ENCODE data around the gene ADCY9. TPM values are rescaled to one million over a fixed set of nuclear protein-coding genes. Genes with fewer than 3 reads are reported as not detected.
A peak's percentile ranks its signal among the peaks of the same experiment; 100 is the strongest.

The ADCY9 gene
- polyA plus RNA-seq, 3 donors, result 0.44 to 9.3 (median 0.67) TPM

GRCh38 chr16:4008116-4008515 lies 108.1 kb downstream of the ADCY9 start:
- no peak overlapping the region for H3K9ac ChIP-seq (ENCODE audit: insufficient read depth, low read length, poor library complexity, severe bottlenecking)
- H3K4me1 ChIP-seq (ENCODE audit: control insufficient read depth in 1 of 2, insufficient read depth in 2 of 2, low read length in 2 of 2), result peaks cover 29 to 35% of the 10 kb centered on the region in 2 donors
- H3K4me1 Mint-ChIP-seq, result peaks cover 29% of the 10 kb centered on the region
- H3K36me3 ChIP-seq (replicated peaks in 1 of 2; ENCODE audit: control insufficient read depth in 1 of 2, insufficient read depth in 2 of 2, low read length in 2 of 2), result peaks cover 0 to 12% of the 10 kb centered on the region in 2 donors
- intact Hi-C loops (cut with micrococcal nuclease), result loop anchor here in 1 of 2 donors (10.0 kb wide), 1 partner anchor 187 kb away; no protein-coding TSS in a partner anchor
- DNase-seq, result no peak
- H3K4me3 Mint-ChIP-seq, result no peak overlapping the region
- H3K79me2 ChIP-seq (ENCODE audit: insufficient read depth, low read length), result peaks cover 3% of the 10 kb centered on the region
- peaks cover 0 to 1% (median 0%) of the 10 kb centered on the region in 3 donors for H3K27me3 Mint-ChIP-seq (ENCODE audit: low read depth in 3 of 3)
- H3K27ac Mint-ChIP-seq, result no peak overlapping the region
- peaks cover 20 to 24% of the 10 kb centered on the region in 2 donors for H3K36me3 Mint-ChIP-seq
- H4K20me1 ChIP-seq (ENCODE audit: insufficient read depth, low read length), result no peaks in the 10 kb centered on the region
- H3K27ac ChIP-seq (ENCODE audit: low read depth in 1 of 2, low read length in 2 of 2), result no peak overlapping the region
- no peak overlapping the region for H2AFZ ChIP-seq (ENCODE audit: insufficient read depth, low read depth, low read length, poor library complexity, severe bottlenecking)
- no peak for TF ChIP-seq CTCF (IDR thresholded peaks at IDR 0.05)
- H3K9me3 ChIP-seq (replicated peaks in 1 of 2; ENCODE audit: control insufficient read depth in 1 of 2, insufficient read depth in 1 of 2, low read length in 2 of 2), result no peaks in the 10 kb centered on the region
- no peaks in the 10 kb centered on the region for H3K9me3 Mint-ChIP-seq
- WGBS (ENCODE audit: insufficient coverage), result no CpG with 5 or more reads among the region's 5 CpGs
- no peak overlapping the region for H3K4me2 ChIP-seq (replicated peaks; ENCODE audit: extremely low read depth, low read length, poor library complexity, severe bottlenecking)
- no peak overlapping the region for H3K4me3 ChIP-seq (replicated peaks in 1 of 3; ENCODE audit: low read depth in 2 of 3, low read length in 3 of 3)
- H3K27me3 ChIP-seq (ENCODE audit: control insufficient read depth in 2 of 2, insufficient read depth in 2 of 2, low read length in 2 of 2), result no peaks in the 10 kb centered on the region

GRCh38 chr16:4006397-4006999 lies 109.7 kb downstream of the ADCY9 start:
- Histone ChIP-seq H3K79me2 (ENCODE audit: insufficient read depth, low read length) (peaks cover 3% of the 10 kb centered on the region), H3K27me3 (ENCODE audit: control insufficient read depth in 2 of 2, insufficient read depth in 2 of 2, low read length in 2 of 2) (no peaks in the 10 kb centered on the region), H4K20me1 (ENCODE audit: insufficient read depth, low read length) (no peaks in the 10 kb centered on the region), H3K9ac (ENCODE audit: insufficient read depth, low read length, poor library complexity, severe bottlenecking) (no peak overlapping the region), H3K4me1 (ENCODE audit: control insufficient read depth in 1 of 2, insufficient read depth in 2 of 2, low read length in 2 of 2) (peaks cover 22 to 28% of the 10 kb centered on the region in 2 donors), H3K4me2 (replicated peaks; ENCODE audit: extremely low read depth, low read length, poor library complexity, severe bottlenecking) (no peak overlapping the region), H3K9me3 (replicated peaks in 1 of 2; ENCODE audit: control insufficient read depth in 1 of 2, insufficient read depth in 1 of 2, low read length in 2 of 2) (no peaks in the 10 kb centered on the region), H3K27ac (ENCODE audit: low read depth in 1 of 2, low read length in 2 of 2) (no peak overlapping the region), H3K36me3 (replicated peaks in 1 of 2; ENCODE audit: control insufficient read depth in 1 of 2, insufficient read depth in 2 of 2, low read length in 2 of 2) (peaks cover 0 to 12% of the 10 kb centered on the region in 2 donors), H2AFZ (ENCODE audit: insufficient read depth, low read depth, low read length, poor library complexity, severe bottlenecking) (no peak overlapping the region), H3K4me3 (replicated peaks in 1 of 3; ENCODE audit: low read depth in 2 of 3, low read length in 3 of 3) (no peak overlapping the region)
- TF ChIP-seq CTCF (IDR thresholded peaks at IDR 0.05), result no peak
- no peaks in the 10 kb centered on the region for H3K9me3 Mint-ChIP-seq
- WGBS (ENCODE audit: insufficient coverage), result 94% methylated on average over 3 of the region's 12 CpGs
- H3K27ac Mint-ChIP-seq, result peak overlapping the region in 1 of 7 donors; percentile 41
- peaks cover 23% of the 10 kb centered on the region for H3K4me1 Mint-ChIP-seq
- H3K4me3 Mint-ChIP-seq, result no peak overlapping the region
- peaks cover 22 to 27% of the 10 kb centered on the region in 2 donors for H3K36me3 Mint-ChIP-seq
- H3K27me3 Mint-ChIP-seq (ENCODE audit: low read depth in 3 of 3), result peaks cover 0 to 1% (median 0%) of the 10 kb centered on the region in 3 donors
- DNase-seq, result no peak
- intact Hi-C loops (cut with micrococcal nuclease), result loop anchor here in 1 of 2 donors (10.0 kb wide), 1 partner anchor 188 kb away; no protein-coding TSS in a partner anchor

All from CD14-positive monocyte (primary cell).